Mucosa of rectum (tissue), 2 donors: Measurements from ENCODE around the gene KAT7.

ENCODE experiments used
- H3K27ac ChIP-seq, 2 donors: one replicate each; pipeline ENCODE4 v1.7.0; 2013; ENCODE audit warnings: inconsistent platforms in 2 of 2, low read depth in 2 of 2, low read length in 2 of 2
- H3K27me3 ChIP-seq, 2 donors: one replicate each; pipeline ENCODE4 v1.7.0; 2013; ENCODE audit warnings: low read length in 2 of 2; ENCODE audit not compliant: control insufficient read depth in 2 of 2, insufficient read depth in 2 of 2
- H3K36me3 ChIP-seq, 2 donors: one replicate each; pipeline ENCODE4 v1.7.0; 2013; ENCODE audit warnings: low read length in 2 of 2; ENCODE audit not compliant: control insufficient read depth in 2 of 2, insufficient read depth in 2 of 2
- H3K4me1 ChIP-seq, 2 donors: one replicate each; pipeline ENCODE4 v1.7.0; 2013; ENCODE audit warnings: low read length in 2 of 2, mild to moderate bottlenecking in 1 of 2; ENCODE audit not compliant: control insufficient read depth in 2 of 2, insufficient read depth in 2 of 2
- H3K4me3 ChIP-seq, 2 donors: one replicate each; pipeline ENCODE4 v1.7.0; 2013; ENCODE audit warnings: low read length in 2 of 2
- H3K9ac ChIP-seq, 2 donors: one replicate each; pipeline ENCODE4 v1.7.0; 2013; ENCODE audit warnings: low read length in 2 of 2, low read depth in 1 of 2, mild to moderate bottlenecking in 1 of 2
- H3K9me3 ChIP-seq, 2 donors: one replicate each; pipeline ENCODE4 v1.7.0; 2013; ENCODE audit warnings: low read length in 2 of 2; ENCODE audit not compliant: control insufficient read depth in 2 of 2
- donor health status: healthy.
- donor health status: Normal muscosa, but diverticular disease.

The KAT7 gene

DNA sequence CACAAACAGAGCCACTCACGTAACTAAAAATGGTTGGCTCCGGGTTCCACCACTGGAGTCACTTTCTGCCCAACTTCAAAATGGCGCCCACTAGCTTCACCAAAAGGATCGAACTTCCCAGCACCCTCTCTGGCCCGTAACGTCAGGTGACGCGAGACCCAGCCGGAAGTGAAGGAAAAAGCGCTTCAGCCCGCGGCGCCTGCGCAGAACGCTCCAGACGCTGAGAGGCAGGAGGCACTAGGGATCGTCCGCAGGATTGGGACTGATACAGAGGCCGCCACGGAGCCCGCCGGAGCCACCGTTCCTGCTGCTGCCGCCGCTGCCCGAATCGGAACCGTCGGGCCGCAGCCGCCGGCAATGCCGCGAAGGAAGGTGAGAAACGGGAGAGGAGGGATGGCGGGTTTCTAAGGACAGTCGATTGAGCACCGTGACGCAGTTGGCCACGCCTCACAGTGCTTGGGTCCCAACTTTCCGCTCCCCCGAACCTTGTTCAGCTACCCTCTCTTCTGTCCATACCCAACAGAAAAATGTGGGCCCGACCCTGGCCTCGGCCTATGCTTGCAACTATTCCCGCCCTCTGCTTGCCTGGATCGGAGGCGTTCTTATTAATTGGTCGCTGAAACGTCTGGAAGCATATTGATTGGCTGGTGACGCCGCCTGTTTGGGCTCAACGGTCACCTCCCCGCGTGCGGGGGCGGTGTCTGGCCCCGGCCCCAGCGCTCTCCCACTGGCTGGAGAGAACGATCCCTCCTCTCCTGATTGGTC is at the start of gene KAT7:
KAT7 (plus strand) TSS at position 204 of the 765 bp plus-strand sequence; CDS start at position 358, 154 bp downstream.
- Histone ChIP-seq H3K36me3 (peaks cover 17 to 19% of the 10 kb centered on the region in 2 donors), H3K4me1 (peaks cover 13 to 15% of the 10 kb centered on the region in 2 donors), H3K9ac (peak within 1 kb of the TSS; percentile 100), H3K27ac (peak within 1 kb of the TSS; percentile 99 to 100), H3K27me3 (no peaks in the 10 kb centered on the region), H3K9me3 (no peaks in the 10 kb centered on the region), H3K4me3 (peak within 1 kb of the TSS; percentile 96 to 99)

- H3K9ac ChIP-seq = peak overlapping the region in 1 of 2 donors; percentile 9
- peaks cover 24 to 28% of the 10 kb centered on the region in 2 donors for H3K4me1 ChIP-seq
- H3K27ac ChIP-seq = peak overlapping the region; percentile 56 to 85
Measured at GRCh38 chr17:49739641-49740271, 48.7 kb upstream of the KAT7 start.

GRCh38 chr17:49741009-49741691 is 47.3 kb upstream of the KAT7 start:
- H3K4me1 ChIP-seq = peaks cover 24 to 31% of the 10 kb centered on the region in 2 donors
- H3K4me3 ChIP-seq = peak overlapping the region; percentile 33 to 45
- H3K27me3 ChIP-seq = no peaks in the 10 kb centered on the region
- H3K36me3 ChIP-seq = no peaks in the 10 kb centered on the region
- no peaks in the 10 kb centered on the region for H3K9me3 ChIP-seq
- no peak overlapping the region for H3K9ac ChIP-seq
- peak overlapping the region; percentile 54 to 85 for H3K27ac ChIP-seq

More at GRCh38 chr17:49739641-49740271, 48.7 kb upstream of the KAT7 start:
- Histone ChIP-seq H3K9me3 (no peaks in the 10 kb centered on the region), H3K36me3 (no peaks in the 10 kb centered on the region), H3K27me3 (no peaks in the 10 kb centered on the region), H3K4me3 (peak overlapping the region in 1 of 2 donors; percentile 60)

DNA sequence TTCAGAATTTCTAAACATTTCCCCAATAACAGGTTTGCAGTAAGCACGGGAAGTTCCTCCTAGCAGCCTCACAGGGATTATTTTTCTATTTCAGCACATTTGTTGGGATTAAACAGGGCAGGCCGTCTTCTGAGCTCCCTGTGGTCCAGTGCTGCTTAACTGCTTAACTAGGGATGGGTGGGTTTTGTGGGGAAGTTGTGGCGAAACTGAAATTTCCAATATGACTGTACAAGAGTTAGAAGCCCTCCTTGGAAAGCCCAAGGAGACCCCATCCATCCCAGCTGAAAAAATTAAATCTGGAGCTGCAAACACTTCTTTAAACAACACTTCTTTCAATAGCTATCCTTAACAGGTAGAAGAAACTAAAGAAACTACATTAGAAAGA is 46.8 kb upstream of the KAT7 start:
- Histone ChIP-seq H3K36me3 (no peaks in the 10 kb centered on the region), H3K27ac (peak overlapping the region; percentile 54 to 85), H3K9ac (no peak overlapping the region), H3K27me3 (no peaks in the 10 kb centered on the region), H3K9me3 (no peaks in the 10 kb centered on the region), H3K4me3 (peak overlapping the region in 1 of 2 donors; percentile 17), H3K4me1 (peaks cover 24 to 31% of the 10 kb centered on the region in 2 donors)

GRCh38 chr17:49742166-49742638 is 46.3 kb upstream of the KAT7 start:
- peak overlapping the region in 1 of 2 donors; percentile 17 for H3K4me3 ChIP-seq
- H3K27me3 ChIP-seq = no peaks in the 10 kb centered on the region
- peak overlapping the region; percentile 54 to 85 for H3K27ac ChIP-seq
- peaks cover 24 to 31% of the 10 kb centered on the region in 2 donors for H3K4me1 ChIP-seq
- no peak overlapping the region for H3K9ac ChIP-seq
- no peaks in the 10 kb centered on the region for H3K9me3 ChIP-seq
- H3K36me3 ChIP-seq = no peaks in the 10 kb centered on the region

DNA sequence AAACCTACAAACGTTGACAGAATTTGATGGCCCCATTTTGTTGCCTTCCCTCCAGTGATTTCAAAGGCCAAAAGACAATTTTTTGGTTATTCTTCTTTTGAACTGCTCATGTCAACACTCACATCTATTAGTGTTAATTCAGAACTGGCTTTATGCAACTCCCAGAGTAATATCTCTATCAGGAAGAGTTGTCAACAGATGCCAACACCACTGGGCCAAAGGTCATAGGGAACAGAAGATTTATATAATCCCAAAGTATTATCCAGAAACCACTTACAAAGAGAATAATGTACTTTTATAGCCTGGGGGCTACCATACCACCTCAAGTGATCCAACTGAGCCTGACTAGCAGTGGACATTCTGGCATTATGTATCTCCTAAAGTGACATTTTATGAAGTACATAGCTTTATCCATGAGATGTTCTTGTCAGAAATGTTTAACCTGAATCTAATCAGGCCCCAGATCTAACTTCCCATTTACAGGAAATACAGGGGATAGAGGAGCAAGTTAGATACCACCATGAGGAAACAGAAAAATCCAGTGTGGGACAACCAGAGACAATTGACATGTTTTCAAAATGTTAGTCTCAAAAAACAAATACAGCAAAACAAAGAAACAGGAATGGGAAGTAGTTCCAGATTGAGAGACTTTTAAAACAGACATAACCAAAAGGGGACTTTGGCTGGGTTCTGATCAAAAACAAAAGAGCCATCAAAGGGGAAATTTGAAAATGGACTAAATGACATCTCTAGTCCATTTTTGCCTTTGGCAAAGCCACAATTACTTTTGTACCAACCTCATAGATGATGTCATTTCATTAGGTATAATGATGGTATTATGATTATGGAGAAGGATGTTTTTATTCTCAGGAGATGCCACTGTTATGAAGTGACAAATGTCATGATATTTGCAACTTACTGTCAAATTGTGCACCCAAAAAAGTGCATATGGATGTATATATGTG is 43.0 kb upstream of the KAT7 start:
- Histone ChIP-seq H3K4me3 (peak overlapping the region in 1 of 2 donors; percentile 32), H3K27me3 (no peaks in the 10 kb centered on the region), H3K36me3 (no peaks in the 10 kb centered on the region), H3K27ac (peak overlapping the region in 1 of 2 donors; percentile 80), H3K4me1 (peaks cover 14 to 22% of the 10 kb centered on the region in 2 donors), H3K9me3 (no peaks in the 10 kb centered on the region), H3K9ac (no peak overlapping the region)

GRCh38 chr17:49746791-49747490 is 41.5 kb upstream of the KAT7 start:
- H3K4me1 ChIP-seq = peaks cover 10% of the 10 kb centered on the region in 2 donors
- no peaks in the 10 kb centered on the region for H3K9me3 ChIP-seq
- peak overlapping the region; percentile 60 to 80 for H3K27ac ChIP-seq
- H3K27me3 ChIP-seq = no peaks in the 10 kb centered on the region
- H3K9ac ChIP-seq = peak overlapping the region; percentile 23 to 52
- H3K36me3 ChIP-seq = no peaks in the 10 kb centered on the region
- H3K4me3 ChIP-seq = peak overlapping the region in 1 of 2 donors; percentile 56

- H3K9ac ChIP-seq = no peak overlapping the region
- no peaks in the 10 kb centered on the region for H3K27me3 ChIP-seq
- no peaks in the 10 kb centered on the region for H3K9me3 ChIP-seq
- H3K4me3 ChIP-seq = no peak overlapping the region
- H3K27ac ChIP-seq = peak overlapping the region; percentile 60 to 80
- no peaks in the 10 kb centered on the region for H3K36me3 ChIP-seq
- H3K4me1 ChIP-seq = peaks cover 7 to 8% of the 10 kb centered on the region in 2 donors
Measured at GRCh38 chr17:49747632-49748031, 40.8 kb upstream of the KAT7 start.

GRCh38 chr17:49748223-49748622 is 40.3 kb upstream of the KAT7 start:
- H3K4me1 ChIP-seq = peaks cover 2 to 6% of the 10 kb centered on the region in 2 donors
- no peak overlapping the region for H3K9ac ChIP-seq
- H3K9me3 ChIP-seq = no peaks in the 10 kb centered on the region
- H3K27ac ChIP-seq = peak overlapping the region; percentile 60 to 80
- H3K4me3 ChIP-seq = no peak overlapping the region
- no peaks in the 10 kb centered on the region for H3K27me3 ChIP-seq
- no peaks in the 10 kb centered on the region for H3K36me3 ChIP-seq
